MM.1S (cell line): ENCODE measurements around the gene C17orf78.

Experiments
- DNase-seq: peaks from one replicate; pipeline ENCODE4 v3.0.0-alpha.2; 2015
- H2AFZ ChIP-seq: fragments of 300-600 bp; sonication (generic); 2 replicates; pipeline ENCODE4 v1.6.0; 2016; ENCODE audit warnings: antibody characterized with exemption, low read length
- H3F3A ChIP-seq: fragments of 300-600 bp; sonication (generic); 2 replicates; pipeline ENCODE4 v1.6.1; 2016; ENCODE audit warnings: mild to moderate bottlenecking, antibody characterized with exemption, low read length, moderate library complexity, mixed read lengths; ENCODE audit not compliant: insufficient read depth
- H3K27ac ChIP-seq: fragments of 300-600 bp; sonication (generic); 2 replicates; pipeline ENCODE4 v1.5.1; 2016; ENCODE audit warnings: mild to moderate bottlenecking, low read length
- H3K27me3 ChIP-seq: fragments of 300-600 bp; sonication (generic); replicated peaks from 2 replicates; pipeline ENCODE4 v1.6.0; 2016; ENCODE audit warnings: low read length; ENCODE audit not compliant: insufficient read depth
- H3K36me3 ChIP-seq: fragments of 300-600 bp; sonication (generic); replicated peaks from 2 replicates; pipeline ENCODE4 v1.6.1; 2016; ENCODE audit warnings: mild to moderate bottlenecking, low read length, mixed read lengths; ENCODE audit not compliant: insufficient read depth
- H3K4me1 ChIP-seq: fragments of 300-600 bp; sonication (generic); 2 replicates; pipeline ENCODE4 v1.6.1; 2016; ENCODE audit warnings: low read length, mixed read lengths
- H3K4me2 ChIP-seq: fragments of 300-600 bp; sonication (generic); 2 replicates; pipeline ENCODE4 v1.6.0; 2016; ENCODE audit warnings: low read depth, low read length
- H3K4me3 ChIP-seq: fragments of 300-600 bp; sonication (generic); 2 replicates; pipeline ENCODE4 v1.5.1; 2016; ENCODE audit warnings: low read length, mixed read lengths
- H3K79me2 ChIP-seq: fragments of 300-600 bp; sonication (generic); 2 replicates; pipeline ENCODE4 v1.6.1; 2016; ENCODE audit warnings: mixed run types, low read length, mixed read lengths
- H3K9ac ChIP-seq: fragments of 300-600 bp; sonication (generic); 2 replicates; pipeline ENCODE4 v1.6.1; 2016; ENCODE audit warnings: low read length, mixed read lengths
- H3K9me2 ChIP-seq: fragments of 300-600 bp; sonication (generic); replicated peaks from 2 replicates; pipeline ENCODE4 v1.6.1; 2016; ENCODE audit warnings: mild to moderate bottlenecking, low read length, mixed read lengths; ENCODE audit not compliant: insufficient read depth
- H3K9me3 ChIP-seq: fragments of 300-600 bp; sonication (generic); replicated peaks from 2 replicates; pipeline ENCODE4 v1.6.1; 2016; ENCODE audit warnings: mild to moderate bottlenecking, low read length, mixed read lengths; ENCODE audit not compliant: insufficient read depth
- H4K20me1 ChIP-seq: fragments of 300-600 bp; sonication (generic); 2 replicates; pipeline ENCODE4 v1.6.1; 2016; ENCODE audit warnings: mild to moderate bottlenecking, low read length, moderate library complexity, mixed read lengths; ENCODE audit not compliant: insufficient read depth
- CTCF ChIP-seq: fragments of 300-600 bp; sonication (generic); IDR thresholded peaks from 2 replicates; pipeline ENCODE4 v1.5.1; 2016; ENCODE audit warnings: antibody characterized with exemption, low read length, mixed read lengths
- EZH2 ChIP-seq: fragments of 300-600 bp; sonication (generic); optimal IDR thresholded peaks from 2 replicates; pipeline ENCODE3; 2017; ENCODE audit warnings: low read depth, mild to moderate bottlenecking, antibody characterized with exemption, low read length, mixed read lengths
- EZH2phosphoT487 ChIP-seq: fragments of 300-600 bp; sonication (generic); IDR thresholded peaks from 2 replicates; pipeline ENCODE4 v1.6.1; 2018; ENCODE audit warnings: antibody characterized with exemption, low read length

The C17orf78 gene

GRCh38 chr17:37386462-37386861, 10.7 kb downstream of the C17orf78 start:
- Histone ChIP-seq H3K4me2 (no peak overlapping the region), H3K4me1 (no peaks in the 10 kb centered on the region), H3K27me3 (no peaks in the 10 kb centered on the region), H3K9me2 (no peaks in the 10 kb centered on the region), H2AFZ (no peak overlapping the region), H3K79me2 (no peaks in the 10 kb centered on the region), H4K20me1 (no peaks in the 10 kb centered on the region), H3K9me3 (no peaks in the 10 kb centered on the region), H3K36me3 (no peaks in the 10 kb centered on the region), H3F3A (no peaks in the 10 kb centered on the region), H3K4me3 (no peak overlapping the region), H3K9ac (no peak overlapping the region), H3K27ac (no peak overlapping the region)
- TF ChIP-seq CTCF = no peak
- TF ChIP-seq EZH2phosphoT487 = no peak
- TF ChIP-seq EZH2 = no peak
- DNase-seq = no peak

GRCh38 chr17:37388266-37388665, 12.5 kb downstream of the C17orf78 start:
- Histone ChIP-seq H3K27ac (no peak overlapping the region), H3K36me3 (no peaks in the 10 kb centered on the region), H3K4me2 (no peak overlapping the region), H3F3A (no peaks in the 10 kb centered on the region), H3K4me1 (peaks cover 11% of the 10 kb centered on the region), H2AFZ (no peak overlapping the region), H3K9me3 (no peaks in the 10 kb centered on the region), H3K9ac (no peak overlapping the region), H3K79me2 (no peaks in the 10 kb centered on the region), H4K20me1 (no peaks in the 10 kb centered on the region), H3K9me2 (no peaks in the 10 kb centered on the region), H3K4me3 (no peak overlapping the region), H3K27me3 (no peaks in the 10 kb centered on the region)
- no peak for DNase-seq
- no peak for TF ChIP-seq EZH2phosphoT487
- TF ChIP-seq CTCF = no peak
- TF ChIP-seq EZH2 = no peak

DNA sequence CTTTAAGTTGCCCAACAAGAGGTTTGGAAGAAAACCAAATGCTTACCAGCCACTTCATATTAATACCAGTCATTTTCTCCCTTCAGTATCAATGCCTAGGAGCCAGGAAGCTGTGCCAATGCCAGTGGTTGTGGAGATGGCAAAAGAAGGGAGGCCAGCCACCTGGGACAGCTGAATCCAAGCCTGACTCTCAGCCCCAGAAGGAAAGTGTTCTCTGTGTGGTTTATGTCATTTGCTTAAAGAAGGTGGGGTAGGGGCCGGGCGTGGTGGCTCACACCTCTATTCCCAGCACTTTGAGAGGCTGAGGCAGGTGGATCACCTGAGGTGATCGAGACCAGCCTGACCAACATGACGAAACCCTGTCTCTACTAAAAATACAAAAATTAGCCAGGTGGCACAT, 13.4 kb downstream of the C17orf78 start:
- Histone ChIP-seq H3K9ac (no peak overlapping the region), H3K9me2 (no peaks in the 10 kb centered on the region), H3K27me3 (no peaks in the 10 kb centered on the region), H3K4me1 (peaks cover 11% of the 10 kb centered on the region), H3K4me2 (no peak overlapping the region), H3K4me3 (no peak overlapping the region), H3K36me3 (no peaks in the 10 kb centered on the region), H3K9me3 (no peaks in the 10 kb centered on the region), H3F3A (no peaks in the 10 kb centered on the region), H4K20me1 (no peaks in the 10 kb centered on the region), H3K79me2 (no peaks in the 10 kb centered on the region), H3K27ac (no peak overlapping the region), H2AFZ (no peak overlapping the region)
- no peak for TF ChIP-seq CTCF
- TF ChIP-seq EZH2phosphoT487 = no peak
- no peak for TF ChIP-seq EZH2
- DNase-seq = no peak
